PFSK-1 (cell line): ENCODE results near the gene SPSB4.

ENCODE experiments used
- FOXP2 ChIP-seq: optimal IDR thresholded peaks from 2 replicates; pipeline ENCODE3; 2011; ENCODE audit warnings: borderline replicate concordance, control low read depth, inconsistent platforms; ENCODE audit not compliant: insufficient read depth; ENCODE audit errors: extremely low read length, extremely low read depth
- POLR2AphosphoS5 ChIP-seq: IDR thresholded peaks from 2 replicates; pipeline ENCODE4 v1.6.1; 2012; ENCODE audit warnings: low read depth, mild to moderate bottlenecking, control low read depth, low read length, moderate library complexity
- SIN3A ChIP-seq: IDR thresholded peaks from 2 replicates; pipeline ENCODE4 v1.6.1; 2012; ENCODE audit warnings: mild to moderate bottlenecking, low read length, moderate library complexity, borderline replicate concordance; ENCODE audit not compliant: insufficient read depth
- TAF1 ChIP-seq: IDR thresholded peaks from 2 replicates; pipeline ENCODE4 v1.6.1; 2012; ENCODE audit warnings: low read length, control low read depth, borderline replicate concordance; ENCODE audit not compliant: insufficient read depth
- TF ChIP-seq, protein P1 (sequence below), 2 experiments: IDR thresholded peaks; 2 replicates each; pipeline versions ENCODE4 v1.6.1 to v1.8.0; 2011 to 2012; ENCODE audit warnings: low read depth in 2 of 2, low read length in 2 of 2, control low read depth in 1 of 2, inconsistent platforms in 1 of 2, mild to moderate bottlenecking in 1 of 2, moderate library complexity in 1 of 2; ENCODE audit not compliant: insufficient read depth in 1 of 2

SPSB4 gene

DNA sequence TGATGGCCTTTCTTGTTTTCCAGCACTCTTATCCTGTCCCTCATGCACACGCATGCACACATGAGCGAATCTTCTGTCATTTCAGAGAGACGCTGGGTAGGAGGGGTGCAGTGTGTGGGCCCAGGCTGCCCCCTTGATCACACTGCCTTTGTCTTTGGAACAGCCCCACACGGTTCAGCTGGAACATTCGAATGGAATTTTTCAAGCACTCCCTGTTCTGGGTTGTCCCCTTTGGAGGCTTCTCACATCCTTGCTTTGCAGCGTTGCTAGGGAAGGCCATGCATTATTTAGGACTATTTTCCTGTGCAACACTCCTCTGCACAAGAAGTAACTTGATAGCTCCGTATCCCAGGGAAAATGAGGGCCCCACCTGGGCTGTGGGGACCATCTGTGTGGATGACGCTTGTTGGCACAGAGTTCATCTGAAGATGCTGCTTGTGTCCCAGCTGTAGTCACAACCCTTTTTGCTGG, 78.4 kb downstream of the SPSB4 start:
- TF ChIP-seq FOXP2 = no peak
- TF ChIP-seq SIN3A = no peak
- TF ChIP-seq TAF1 = no peak
- TF ChIP-seq POLR2AphosphoS5 = no peak
- TF ChIP-seq, protein P1, sequence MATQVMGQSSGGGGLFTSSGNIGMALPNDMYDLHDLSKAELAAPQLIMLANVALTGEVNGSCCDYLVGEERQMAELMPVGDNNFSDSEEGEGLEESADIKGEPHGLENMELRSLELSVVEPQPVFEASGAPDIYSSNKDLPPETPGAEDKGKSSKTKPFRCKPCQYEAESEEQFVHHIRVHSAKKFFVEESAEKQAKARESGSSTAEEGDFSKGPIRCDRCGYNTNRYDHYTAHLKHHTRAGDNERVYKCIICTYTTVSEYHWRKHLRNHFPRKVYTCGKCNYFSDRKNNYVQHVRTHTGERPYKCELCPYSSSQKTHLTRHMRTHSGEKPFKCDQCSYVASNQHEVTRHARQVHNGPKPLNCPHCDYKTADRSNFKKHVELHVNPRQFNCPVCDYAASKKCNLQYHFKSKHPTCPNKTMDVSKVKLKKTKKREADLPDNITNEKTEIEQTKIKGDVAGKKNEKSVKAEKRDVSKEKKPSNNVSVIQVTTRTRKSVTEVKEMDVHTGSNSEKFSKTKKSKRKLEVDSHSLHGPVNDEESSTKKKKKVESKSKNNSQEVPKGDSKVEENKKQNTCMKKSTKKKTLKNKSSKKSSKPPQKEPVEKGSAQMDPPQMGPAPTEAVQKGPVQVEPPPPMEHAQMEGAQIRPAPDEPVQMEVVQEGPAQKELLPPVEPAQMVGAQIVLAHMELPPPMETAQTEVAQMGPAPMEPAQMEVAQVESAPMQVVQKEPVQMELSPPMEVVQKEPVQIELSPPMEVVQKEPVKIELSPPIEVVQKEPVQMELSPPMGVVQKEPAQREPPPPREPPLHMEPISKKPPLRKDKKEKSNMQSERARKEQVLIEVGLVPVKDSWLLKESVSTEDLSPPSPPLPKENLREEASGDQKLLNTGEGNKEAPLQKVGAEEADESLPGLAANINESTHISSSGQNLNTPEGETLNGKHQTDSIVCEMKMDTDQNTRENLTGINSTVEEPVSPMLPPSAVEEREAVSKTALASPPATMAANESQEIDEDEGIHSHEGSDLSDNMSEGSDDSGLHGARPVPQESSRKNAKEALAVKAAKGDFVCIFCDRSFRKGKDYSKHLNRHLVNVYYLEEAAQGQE (IDR thresholded peaks at IDR 0.05; ENCODE audit: insufficient read depth in 1 of 2, low read depth in 2 of 2, low read length in 2 of 2) = no peak

DNA sequence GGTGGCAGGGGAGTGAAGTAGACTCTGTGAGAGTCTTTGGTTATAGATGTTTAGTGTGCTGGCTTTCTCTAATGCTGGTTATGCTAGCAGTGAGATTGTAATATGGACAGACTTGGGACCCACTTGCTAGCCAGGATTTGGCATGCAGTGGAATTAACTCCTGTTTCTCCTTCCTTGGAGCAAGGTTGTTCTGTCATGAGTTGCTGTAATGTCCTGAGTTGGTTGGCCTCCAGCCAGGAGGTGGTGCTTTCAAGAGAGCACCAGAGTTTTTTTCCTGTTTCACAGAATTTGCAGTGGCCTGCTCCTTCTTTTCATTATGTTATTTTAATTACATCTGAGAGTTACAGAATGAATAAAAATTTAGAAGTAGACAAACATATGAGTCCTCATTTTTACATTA, 92.4 kb downstream of the SPSB4 start:
- TF ChIP-seq TAF1 (no peak), SIN3A (no peak), POLR2AphosphoS5 (no peak)

- TF ChIP-seq POLR2AphosphoS5 = no peak
- TF ChIP-seq, protein P1 (IDR thresholded peaks at IDR 0.05; ENCODE audit: insufficient read depth in 1 of 2, low read depth in 2 of 2, low read length in 2 of 2) = no peak
- TF ChIP-seq FOXP2 = no peak
- TF ChIP-seq TAF1 = no peak
- TF ChIP-seq SIN3A = no peak
These were observed 95.9 kb downstream of the SPSB4 start for GRCh38 chr3:141146979-141147470.

DNA sequence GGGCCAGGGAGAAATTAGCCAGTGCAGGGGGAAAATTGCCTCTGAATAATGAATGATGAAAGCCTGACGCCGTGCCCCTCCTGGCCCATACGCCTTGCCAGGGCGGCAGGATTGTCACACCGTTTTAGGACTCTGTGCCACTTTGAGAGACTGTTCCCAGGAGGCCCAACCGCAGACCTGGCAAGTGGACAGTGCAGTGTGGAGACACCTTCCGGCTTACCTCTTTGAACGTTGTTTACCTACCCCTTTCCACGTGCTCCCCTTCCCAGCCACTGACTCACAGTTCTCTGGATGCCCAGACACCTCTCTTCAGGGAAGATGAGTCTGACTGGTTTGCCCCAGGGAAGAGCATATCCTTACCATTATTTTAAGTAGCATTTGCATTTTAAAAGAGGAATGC, 96.5 kb downstream of the SPSB4 start:
- TF ChIP-seq FOXP2 = no peak
- TF ChIP-seq SIN3A = no peak
- TF ChIP-seq TAF1 = no peak
- TF ChIP-seq, protein P1 (IDR thresholded peaks at IDR 0.05; ENCODE audit: insufficient read depth in 1 of 2, low read depth in 2 of 2, low read length in 2 of 2) = no peak
- no peak for TF ChIP-seq POLR2AphosphoS5

- TF ChIP-seq POLR2AphosphoS5 = no peak
- TF ChIP-seq TAF1 = no peak
- TF ChIP-seq, protein P1 (IDR thresholded peaks at IDR 0.05; ENCODE audit: insufficient read depth in 1 of 2, low read depth in 2 of 2, low read length in 2 of 2) = no peak
These were observed 97.0 kb downstream of the SPSB4 start for GRCh38 chr3:141148169-141148568.
